Measurements from ENCODE around the gene ELANE.
"Not testable (repeated sequence)": the region's sequence is repeated elsewhere in the genome, so short reads cannot be mapped to it uniquely, and the experiment has no call there.

ELANE gene

DNA sequence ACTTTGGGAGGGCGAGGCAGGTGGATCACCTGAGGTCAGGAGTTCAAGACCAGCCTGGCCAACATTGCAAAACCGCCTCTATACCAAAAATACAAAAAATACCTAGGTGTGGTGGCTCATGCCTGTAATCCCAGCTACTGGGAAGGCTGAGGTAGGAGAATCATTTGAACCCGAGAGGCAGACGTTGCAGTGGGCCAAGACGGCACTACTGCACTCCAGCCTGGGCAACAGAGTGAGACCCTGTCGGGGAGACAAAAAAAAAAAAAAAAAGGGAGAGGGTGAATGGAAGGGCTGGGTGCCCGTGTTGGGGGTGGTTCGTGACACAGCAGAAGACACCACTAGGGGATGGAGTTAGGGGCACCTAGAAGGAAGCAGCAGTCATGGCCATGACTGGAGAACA, 18.2 kb downstream of the ELANE start:
- no peak for ATAC-seq (ENCODE audit: low read depth)
- H3K4me1 Mint-ChIP-seq: peaks cover 13% of the 10 kb centered on the region

DNA sequence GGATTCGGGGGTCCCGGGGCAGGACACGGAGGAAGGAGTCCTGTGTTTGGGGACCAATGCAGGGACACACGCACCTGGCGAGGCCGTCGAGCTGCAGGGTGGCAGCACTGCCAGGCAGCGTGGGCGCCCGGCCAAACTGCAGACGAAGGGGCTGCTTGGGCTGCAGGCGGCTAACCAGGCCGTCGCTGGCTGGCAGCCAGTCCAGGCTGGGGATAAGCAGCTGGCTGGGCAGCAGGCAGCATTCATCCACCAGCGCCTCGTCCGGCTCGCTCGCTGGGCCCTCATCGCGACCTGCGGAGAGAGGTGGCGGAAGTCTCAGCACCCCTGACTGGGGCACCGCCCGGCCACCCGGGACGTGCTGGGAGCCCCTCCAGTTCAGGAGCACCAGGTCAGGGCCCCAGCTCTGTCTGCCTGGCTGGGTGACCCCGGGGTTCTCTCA, 18.9 kb downstream of the ELANE start:
- Mint-ChIP-seq H3K36me3 (peaks cover 16% of the 10 kb centered on the region), H3K4me3 (no peak overlapping the region), H3K27ac (peak overlapping the region; percentile 90), H3K27me3 (no peaks in the 10 kb centered on the region), H3K4me1 (peaks cover 15% of the 10 kb centered on the region), H3K9me3 (no peaks in the 10 kb centered on the region)
- DNase-seq (ENCODE audit: low spot score in 2 of 2) (no peak), ATAC-seq (ENCODE audit: low read depth) (no peak)

More for the DNA sequence above, 18.2 kb downstream of the ELANE start:
- H3K9me3 Mint-ChIP-seq: no peaks in the 10 kb centered on the region
- peak overlapping the region; percentile 45 for H3K4me3 Mint-ChIP-seq
- peak overlapping the region; percentile 76 for H3K27ac Mint-ChIP-seq
- peaks cover 16% of the 10 kb centered on the region for H3K36me3 Mint-ChIP-seq
- H3K27me3 Mint-ChIP-seq: no peaks in the 10 kb centered on the region
- no peak for DNase-seq (ENCODE audit: low spot score in 2 of 2)

DNA sequence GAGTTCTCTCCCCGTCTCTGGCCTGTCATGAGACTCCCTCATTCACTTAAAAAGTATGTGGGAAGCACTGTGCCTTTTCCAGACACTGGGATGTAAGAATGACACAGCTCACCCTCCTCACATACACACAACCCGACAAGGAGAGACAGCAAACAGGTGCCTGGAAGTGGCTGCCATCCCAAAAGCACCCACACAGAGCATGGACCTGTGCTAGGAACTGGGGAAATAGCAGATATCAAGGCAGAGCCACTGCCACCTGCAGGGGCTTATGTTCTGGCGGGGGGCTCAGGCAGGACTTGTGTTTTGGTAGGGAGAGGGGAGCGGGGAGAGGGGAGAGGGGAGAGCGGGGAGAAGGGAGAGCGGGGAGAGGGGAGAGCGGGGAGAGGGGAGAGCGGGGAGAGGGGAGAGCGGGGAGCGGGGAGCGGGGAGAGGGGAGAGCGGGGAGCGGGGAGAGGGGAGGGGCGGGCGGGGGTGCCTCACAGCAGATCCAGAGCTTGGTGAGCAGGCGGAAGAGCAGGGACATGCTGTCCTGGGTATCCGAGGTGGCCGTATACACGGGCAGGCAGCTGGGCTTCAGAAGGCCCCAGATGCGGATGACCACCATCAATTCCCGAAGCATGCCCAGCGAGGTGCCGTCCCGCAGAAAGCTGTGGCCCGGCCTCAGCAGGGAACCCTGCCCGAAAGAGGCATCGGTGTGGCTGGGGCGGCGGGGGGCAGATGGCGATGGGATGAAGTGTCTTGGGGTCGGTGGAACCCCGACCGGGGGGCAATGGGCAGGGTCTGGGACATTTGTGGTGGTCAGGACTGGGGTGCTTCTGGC, 19.6 kb downstream of the ELANE start:
- Mint-ChIP-seq H3K9me3 (no peaks in the 10 kb centered on the region), H3K4me1 (peaks cover 17% of the 10 kb centered on the region), H3K36me3 (peaks cover 16% of the 10 kb centered on the region), H3K27me3 (no peaks in the 10 kb centered on the region), H3K4me3 (peak overlapping the region; percentile 88), H3K27ac (peak overlapping the region; percentile 90)
- ATAC-seq (ENCODE audit: low read depth) (no peak), DNase-seq (ENCODE audit: low spot score in 2 of 2) (no peak)

DNA sequence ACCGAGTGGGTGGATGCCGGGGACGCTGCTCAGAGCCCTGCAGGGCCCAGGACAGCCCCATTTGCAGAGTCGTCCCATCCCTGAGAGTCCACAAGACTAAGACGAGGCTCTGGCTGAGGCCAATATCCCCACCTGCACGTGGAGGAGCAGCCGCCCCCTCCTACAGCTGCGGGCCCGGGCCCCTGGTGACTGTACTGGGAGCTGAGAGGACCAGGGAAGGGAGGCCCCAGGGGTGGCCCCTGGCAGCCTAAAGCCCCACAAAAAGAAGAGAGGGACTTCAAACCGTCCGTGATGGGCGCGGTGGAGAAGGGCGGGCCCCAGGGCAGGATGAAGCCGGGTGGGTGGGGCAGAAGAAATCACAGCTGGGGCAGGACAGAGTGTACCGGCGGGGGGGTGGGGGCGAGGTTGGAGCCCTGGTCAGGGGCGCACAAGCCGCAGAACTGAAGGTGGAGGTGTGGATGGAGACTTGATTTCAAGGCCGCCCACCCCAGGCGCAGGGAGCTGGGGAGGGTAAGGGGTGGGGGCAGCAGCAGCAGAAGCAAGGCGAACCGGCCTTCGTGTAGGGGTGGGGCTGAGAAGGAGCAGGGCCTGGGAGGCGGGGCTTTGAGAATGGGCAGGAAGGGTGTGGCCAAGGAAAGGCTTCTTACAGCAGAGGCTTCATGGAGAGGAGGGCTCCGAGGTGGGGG, 20.3 kb downstream of the ELANE start:
- Mint-ChIP-seq H3K4me1 (peaks cover 17% of the 10 kb centered on the region), H3K27ac (peak overlapping the region; percentile 90), H3K9me3 (no peaks in the 10 kb centered on the region), H3K4me3 (peak overlapping the region; percentile 88), H3K27me3 (no peaks in the 10 kb centered on the region), H3K36me3 (peaks cover 14% of the 10 kb centered on the region)
- DNase-seq (ENCODE audit: low spot score in 2 of 2): peak; percentile 83 to 87
- ATAC-seq (ENCODE audit: low read depth): peak; percentile 79

DNA sequence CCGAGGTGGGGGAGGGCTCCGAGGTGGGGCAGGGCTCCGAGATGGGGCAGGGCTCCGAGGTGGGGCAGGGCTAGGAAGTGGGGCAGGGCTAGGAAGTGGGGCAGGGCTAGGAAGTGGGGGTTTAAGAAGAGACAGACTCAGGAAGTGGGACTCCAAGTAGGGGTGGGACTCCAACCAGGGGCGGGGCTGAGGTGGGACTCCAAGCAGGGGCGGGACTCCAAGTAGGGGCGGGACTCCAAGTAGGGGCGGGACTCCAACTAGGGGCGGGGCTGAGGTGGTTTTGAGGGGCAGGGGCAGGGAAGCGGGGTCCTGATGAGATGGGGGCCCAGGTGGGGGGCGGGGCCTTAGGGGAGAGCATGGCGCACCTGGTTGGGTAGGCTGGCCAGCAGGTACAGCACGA, 21.0 kb downstream of the ELANE start:
- Mint-ChIP-seq H3K27ac (peak overlapping the region; percentile 90), H3K4me3 (peak overlapping the region; percentile 78), H3K27me3 (no peaks in the 10 kb centered on the region), H3K4me1 (peaks cover 17% of the 10 kb centered on the region), H3K36me3 (peaks cover 11% of the 10 kb centered on the region), H3K9me3 (no peaks in the 10 kb centered on the region)
- DNase-seq (ENCODE audit: low spot score in 2 of 2) (peak; percentile 47 to 79), ATAC-seq (ENCODE audit: low read depth) (peak; percentile 81)

DNA sequence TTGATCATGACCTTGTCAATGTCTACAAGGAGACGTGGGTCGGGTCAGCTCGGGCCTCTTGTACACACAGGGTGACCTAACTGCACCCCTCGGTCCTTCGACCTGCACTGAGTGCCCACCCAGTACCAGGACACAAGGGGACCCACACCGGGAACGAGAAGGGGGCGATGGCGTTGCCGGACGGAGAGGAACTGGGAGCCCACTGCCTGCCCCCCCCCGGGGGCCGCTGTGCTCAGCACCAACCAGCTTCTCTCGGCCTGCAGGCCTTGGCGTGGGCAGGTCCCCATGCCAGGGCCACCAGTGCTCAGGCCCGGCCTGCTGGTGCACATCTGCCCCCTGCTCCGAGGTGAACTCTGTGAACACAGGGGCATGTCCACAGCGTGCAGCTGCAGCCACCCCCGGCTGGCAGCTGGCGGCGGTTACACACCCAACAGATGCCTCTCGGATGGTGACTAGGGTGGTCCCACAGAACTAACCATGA, 21.5 kb downstream of the ELANE start:
- ATAC-seq (ENCODE audit: low read depth): no peak
- H3K36me3 Mint-ChIP-seq: peaks cover 9% of the 10 kb centered on the region
- no peak overlapping the region for H3K4me3 Mint-ChIP-seq
- DNase-seq (ENCODE audit: low spot score in 2 of 2): no peak
- H3K4me1 Mint-ChIP-seq: peaks cover 17% of the 10 kb centered on the region
- no peaks in the 10 kb centered on the region for H3K9me3 Mint-ChIP-seq
- no peak overlapping the region for H3K27ac Mint-ChIP-seq
- H3K27me3 Mint-ChIP-seq: no peaks in the 10 kb centered on the region

DNA sequence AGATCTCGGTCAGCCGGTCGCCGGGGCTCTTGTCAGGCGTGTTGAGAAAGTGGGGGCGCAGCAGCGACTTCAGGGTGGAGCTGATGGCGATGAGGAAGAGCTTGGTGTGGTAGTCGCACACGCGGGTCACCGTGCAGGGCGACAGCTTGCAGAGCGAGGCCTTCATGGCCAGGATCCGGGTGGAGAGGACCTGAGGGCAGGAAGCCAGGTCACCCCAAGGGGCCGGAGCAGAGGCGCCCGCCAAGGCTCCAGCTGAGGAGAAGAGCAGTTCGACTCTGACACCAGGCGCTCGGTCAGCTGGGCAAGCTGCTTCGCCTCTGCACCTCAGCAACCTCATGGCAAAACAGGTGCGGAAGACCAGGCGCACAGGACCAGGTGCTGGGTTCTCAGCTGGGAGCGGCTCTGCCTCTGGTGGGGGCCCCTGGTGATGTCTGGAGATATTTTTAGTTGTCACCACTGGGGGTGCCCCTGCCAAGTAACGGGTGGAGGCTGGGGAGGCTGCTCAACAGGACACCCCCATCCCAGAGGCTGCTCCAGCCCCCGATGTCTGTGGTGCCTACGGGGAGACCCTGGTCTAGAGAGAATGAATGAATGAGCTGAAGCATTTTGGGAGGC, 23.3 kb downstream of the ELANE start:
- ATAC-seq (ENCODE audit: low read depth) (no peak), DNase-seq (ENCODE audit: low spot score in 2 of 2) (no peak)
- H3K27ac Mint-ChIP-seq: no peak overlapping the region
- H3K4me3 Mint-ChIP-seq: no peak overlapping the region
- no peaks in the 10 kb centered on the region for H3K9me3 Mint-ChIP-seq
- H3K27me3 Mint-ChIP-seq: no peaks in the 10 kb centered on the region
- peaks cover 20% of the 10 kb centered on the region for H3K4me1 Mint-ChIP-seq
- peaks cover 12% of the 10 kb centered on the region for H3K36me3 Mint-ChIP-seq

DNA sequence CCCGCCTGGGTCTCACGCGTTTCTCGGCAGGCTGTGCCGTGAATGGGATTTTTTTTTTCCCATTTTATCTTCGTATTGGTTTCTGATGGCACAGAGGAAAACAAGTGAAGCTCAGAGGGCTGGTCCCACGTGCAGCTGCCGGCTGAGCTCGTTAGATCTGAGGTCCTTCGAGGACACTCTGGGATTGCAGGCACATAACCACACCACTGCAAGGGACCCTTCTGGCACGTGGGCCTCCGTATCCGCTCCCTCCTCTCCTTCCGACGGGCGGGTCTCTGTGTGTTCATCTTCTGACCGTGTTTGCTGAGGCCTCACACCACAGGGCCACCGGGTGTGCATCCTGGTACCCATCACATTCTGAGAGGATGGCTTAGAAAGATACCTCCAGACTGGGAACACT, 24.0 kb downstream of the ELANE start:
- Mint-ChIP-seq H3K9me3 (no peaks in the 10 kb centered on the region), H3K36me3 (peaks cover 10% of the 10 kb centered on the region)

DNA sequence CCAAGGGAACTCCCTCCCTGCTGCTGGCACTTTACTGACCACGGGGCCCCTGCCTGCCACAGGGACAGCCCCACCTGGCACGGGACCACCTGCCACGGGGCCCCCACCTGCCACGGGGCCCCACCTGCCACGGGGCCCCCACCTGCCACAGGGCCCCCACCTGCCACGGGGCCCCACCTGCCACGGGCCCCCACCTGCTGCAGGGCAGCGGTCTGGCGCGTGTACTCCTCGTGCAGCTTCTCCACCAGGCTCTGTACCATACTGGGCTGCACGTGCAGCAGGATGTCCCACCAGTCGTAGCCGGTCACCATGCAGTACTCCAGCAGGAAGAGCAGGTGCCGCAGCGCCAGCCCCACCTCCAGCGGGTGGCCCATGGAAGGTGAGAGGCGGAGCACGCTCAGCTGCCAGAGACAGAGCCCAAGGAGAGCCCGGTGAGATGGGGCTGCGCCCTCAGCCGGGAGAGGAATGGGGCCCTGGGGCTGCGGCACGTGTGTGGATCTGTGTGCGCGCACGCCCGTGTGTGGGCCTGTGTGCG, 24.7 kb downstream of the ELANE start:
- no peak overlapping the region for H3K4me3 Mint-ChIP-seq
- no peak overlapping the region for H3K27ac Mint-ChIP-seq

More for the DNA sequence above, 24.0 kb downstream of the ELANE start:
- H3K4me3 Mint-ChIP-seq: no peak overlapping the region
- peaks cover 19% of the 10 kb centered on the region for H3K4me1 Mint-ChIP-seq
- H3K27me3 Mint-ChIP-seq: no peaks in the 10 kb centered on the region
- no peak for DNase-seq (ENCODE audit: low spot score in 2 of 2)
- no peak overlapping the region for H3K27ac Mint-ChIP-seq
- no peak for ATAC-seq (ENCODE audit: low read depth)

DNA sequence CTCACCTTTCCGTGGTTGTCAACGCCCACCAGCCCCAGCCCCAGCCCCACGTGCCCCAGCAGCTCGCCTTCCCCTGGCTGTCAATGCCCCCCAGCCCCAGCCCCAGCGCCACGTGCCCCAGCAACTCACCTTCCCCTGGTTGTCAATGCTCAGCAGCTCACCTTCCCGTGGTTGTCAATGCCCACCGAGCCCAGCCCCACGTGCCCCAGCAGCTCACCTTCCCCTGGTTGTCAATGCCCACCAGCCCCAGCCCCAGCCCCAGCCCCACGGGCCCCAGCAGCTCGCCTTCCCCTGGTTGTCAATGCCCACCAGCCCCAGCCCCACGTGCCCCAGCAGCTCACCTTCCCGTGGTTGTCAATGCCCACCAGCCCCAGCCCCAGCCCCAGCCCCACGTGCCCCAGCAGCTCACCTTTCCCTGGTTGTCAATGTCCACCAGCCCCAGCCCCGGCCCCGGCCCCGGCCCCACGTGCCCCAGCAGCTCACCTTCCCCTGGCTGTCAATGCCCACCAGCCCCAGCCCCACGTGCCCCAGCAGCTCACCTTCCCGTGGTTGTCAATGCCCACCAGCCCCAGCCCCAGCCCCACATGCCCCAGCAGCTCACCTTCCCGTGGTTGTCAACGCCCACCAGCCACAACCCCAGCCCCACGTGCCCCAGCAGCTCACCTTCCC, 26.0 kb downstream of the ELANE start:
- H3K9me3 Mint-ChIP-seq; H3K27me3 Mint-ChIP-seq; ATAC-seq (ENCODE audit: low read depth); H3K4me3 Mint-ChIP-seq; H3K27ac Mint-ChIP-seq; DNase-seq (ENCODE audit: low spot score in 2 of 2); H3K36me3 Mint-ChIP-seq; H3K4me1 Mint-ChIP-seq: not testable (repeated sequence)

More for the DNA sequence above, 24.7 kb downstream of the ELANE start:
- DNase-seq (ENCODE audit: low spot score in 2 of 2) (no peak), ATAC-seq (ENCODE audit: low read depth) (no peak)
- Mint-ChIP-seq H3K4me1 (peaks cover 17% of the 10 kb centered on the region), H3K9me3 (no peaks in the 10 kb centered on the region), H3K27me3 (no peaks in the 10 kb centered on the region), H3K36me3 (peaks cover 8% of the 10 kb centered on the region)

DNA sequence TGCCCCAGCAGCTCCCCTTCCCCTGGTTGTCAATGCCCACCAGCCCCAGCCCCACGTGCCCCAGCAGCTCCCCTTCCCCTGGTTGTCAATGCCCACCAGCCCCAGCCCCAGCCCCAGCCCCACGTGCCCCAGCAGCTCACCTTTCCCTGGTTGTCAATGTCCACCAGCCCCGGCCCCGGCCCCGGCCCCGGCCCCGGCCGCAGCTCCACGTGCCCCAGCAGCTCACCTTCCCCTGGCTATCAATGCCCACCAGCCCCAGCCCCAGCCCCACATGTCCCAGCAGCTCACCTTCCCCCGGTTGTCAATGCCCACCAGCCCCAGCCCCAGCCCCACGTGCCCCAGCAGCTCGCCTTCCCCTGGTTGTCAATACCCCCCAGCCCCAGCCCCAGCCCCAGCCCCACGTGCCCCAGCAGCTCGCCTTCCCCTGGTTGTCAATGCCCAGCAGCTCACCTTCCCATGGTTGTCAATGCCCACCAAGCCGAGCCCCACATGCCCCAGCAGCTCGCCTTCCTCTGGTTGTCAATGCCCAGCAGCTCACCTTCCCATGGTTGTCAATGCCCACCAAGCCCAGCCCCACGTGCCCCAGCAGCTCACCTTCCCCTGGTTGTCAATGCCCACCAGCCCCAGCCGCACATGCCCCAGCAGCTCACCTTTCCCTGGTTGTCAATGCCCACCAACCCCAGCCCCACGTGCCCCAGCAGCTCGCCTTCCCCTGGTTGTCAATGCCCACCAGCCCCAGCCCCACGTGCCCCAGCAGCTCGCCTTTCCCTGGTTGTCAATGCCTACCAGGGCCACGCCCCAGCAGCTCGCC, 26.9 kb downstream of the ELANE start:
- ATAC-seq (ENCODE audit: low read depth); H3K4me3 Mint-ChIP-seq; DNase-seq (ENCODE audit: low spot score in 2 of 2); H3K9me3 Mint-ChIP-seq; H3K27me3 Mint-ChIP-seq; H3K4me1 Mint-ChIP-seq; H3K36me3 Mint-ChIP-seq: not testable (repeated sequence)
- peak overlapping the region; percentile 75 for H3K27ac Mint-ChIP-seq

DNA sequence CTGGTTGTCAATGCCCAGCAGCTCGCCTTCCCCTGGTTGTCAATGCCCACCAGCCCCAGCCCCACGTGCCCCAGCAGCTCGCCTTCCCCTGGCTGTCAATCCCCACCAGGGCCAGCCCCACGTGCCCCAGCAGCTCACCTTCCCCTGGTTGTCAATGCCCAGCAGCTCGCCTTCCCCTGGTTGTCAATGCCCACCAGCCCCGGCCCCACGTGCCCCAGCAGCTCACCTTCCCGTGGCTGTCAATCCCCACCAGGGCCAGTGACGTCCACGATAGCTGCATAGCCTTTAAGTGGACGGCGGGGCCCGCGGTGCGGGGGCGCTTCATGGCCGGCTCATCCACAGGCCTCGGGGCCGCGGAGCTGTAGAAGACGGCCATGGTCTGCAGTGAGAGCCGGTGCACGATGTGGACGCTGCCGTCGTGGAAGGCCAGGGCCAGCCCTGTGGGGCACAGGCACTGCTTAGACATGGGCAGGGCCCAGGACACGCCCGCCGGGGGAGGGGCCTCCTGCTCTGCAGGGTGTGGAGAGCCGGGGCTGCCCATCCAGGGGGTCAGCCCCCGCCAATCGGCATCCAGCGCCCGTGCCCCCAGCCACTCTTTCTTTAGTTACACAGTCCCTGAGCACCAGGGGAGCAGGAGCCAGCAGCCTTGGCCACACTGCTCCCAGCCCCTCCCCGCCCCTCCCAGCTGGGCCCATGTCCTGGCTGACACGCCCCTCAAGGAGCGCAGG, 27.8 kb downstream of the ELANE start:
- no peaks in the 10 kb centered on the region for H3K9me3 Mint-ChIP-seq
- H3K4me1 Mint-ChIP-seq: peaks cover 9% of the 10 kb centered on the region
- ATAC-seq (ENCODE audit: low read depth) (no peak), DNase-seq (ENCODE audit: low spot score in 2 of 2) (no peak)
- H3K27me3 Mint-ChIP-seq: no peaks in the 10 kb centered on the region
- H3K4me3 Mint-ChIP-seq: no peak overlapping the region
- peaks cover 8% of the 10 kb centered on the region for H3K36me3 Mint-ChIP-seq
- H3K27ac Mint-ChIP-seq: peak overlapping the region; percentile 75

Measured in memory B cell (primary cell).